H1 (cell line): ENCODE data around the gene RAPGEF6. TPM values are rescaled to one million over a fixed set of nuclear protein-coding genes. Genes with fewer than 3 reads are reported as not detected.

Source experiments
- KDM4A ChIP-seq: IDR thresholded peaks from one replicate; pipeline ENCODE4 v1.7.1; 2012; ENCODE audit warnings: low read depth, mild to moderate bottlenecking, moderate library complexity, low read length, inconsistent platforms; ENCODE audit not compliant: severe bottlenecking
- polyA plus RNA-seq, 7 experiments: library from polyadenylated mRNA; depleted of rRNA in 3 of 7; stranded (reverse) in 5 of 7; unstranded in 2 of 7; fragments of >200 nt in 5 of 7; fragments of 200-250 nt in 2 of 7; gene quantifications; 1 replicate in 5 of 7; 2 replicates in 1 of 7; 4 replicates in 1 of 7; pipeline versions ENCODE4 v1.2.1 to v1.2.3, GENCODE V29; 2011 to 2013; ENCODE audit warnings: missing spikeins in 2 of 7, mixed read lengths in 2 of 7
- total RNA-seq: library from RNA; stranded (reverse); fragmentation: NEBNext Ultra II Directional; extraction: Animal tissue kit (Norgen Biotek cat#: 25700); gene quantifications from 2 replicates; pipeline ENCODE4 v1.2.1, GENCODE V29; 2021
- TF ChIP-seq, protein P1 (sequence below): IDR thresholded peaks from 2 replicates; pipeline ENCODE4 v1.6.1; 2012; ENCODE audit warnings: inconsistent platforms

The RAPGEF6 gene
- total and polyA plus RNA-seq, 2 of the 8 experiments (the other 6 are each of a cell fraction or from before 2014, with no cell fraction given), result 4.8 to 20.0 TPM

DNA sequence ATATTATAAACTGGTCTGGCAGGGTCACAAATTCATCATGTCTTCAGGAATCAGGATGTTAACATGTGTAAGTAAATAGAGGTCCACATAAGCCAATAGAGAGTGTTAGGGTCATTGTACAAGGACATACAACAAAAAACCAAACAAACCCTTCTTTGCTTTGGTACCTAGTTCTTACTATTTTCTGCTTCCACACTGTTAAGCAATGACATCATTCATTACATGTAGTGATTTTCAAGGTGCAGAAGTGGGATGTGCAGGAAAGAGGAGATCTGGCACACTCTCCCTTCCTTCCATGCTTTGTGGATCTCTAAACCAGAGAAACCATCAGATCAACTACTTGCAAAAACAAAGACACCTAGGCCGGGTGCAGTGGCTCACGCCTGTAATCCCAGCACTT, 184.1 kb downstream of the RAPGEF6 start (continued):
- TF ChIP-seq KDM4A, result no peak
- TF ChIP-seq, protein P1, sequence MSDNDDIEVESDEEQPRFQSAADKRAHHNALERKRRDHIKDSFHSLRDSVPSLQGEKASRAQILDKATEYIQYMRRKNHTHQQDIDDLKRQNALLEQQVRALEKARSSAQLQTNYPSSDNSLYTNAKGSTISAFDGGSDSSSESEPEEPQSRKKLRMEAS, result no peak
